GM21367 (cell line): ENCODE data around the gene IKZF1.

Experiments
- ATAC-seq: cut with Tn5 transposase; IDR thresholded peaks from one replicate; pipeline ENCODE4 v1.9.1; 2021; ENCODE audit not compliant: unreplicated experiment

Gene IKZF1

GRCh38 chr7:50307368-50308032, 3.0 kb downstream of the IKZF1 start:
- peak; percentile 28 for ATAC-seq

GRCh38 chr7:50308203-50308531, 3.7 kb downstream of the IKZF1 start:
- no peak for ATAC-seq

- no peak for ATAC-seq
Observed at GRCh38 chr7:50308532-50309385, 4.2 kb downstream of the IKZF1 start.

- ATAC-seq, result no peak
Observed at GRCh38 chr7:50309721-50310120, 5.2 kb downstream of the IKZF1 start.

GRCh38 chr7:50310361-50310760, 5.8 kb downstream of the IKZF1 start:
- ATAC-seq, result no peak

GRCh38 chr7:50310956-50311355, 6.4 kb downstream of the IKZF1 start:
- ATAC-seq, result no peak

GRCh38 chr7:50312250-50313162, 8.0 kb downstream of the IKZF1 start:
- ATAC-seq, result no peak

GRCh38 chr7:50314836-50315592, 10.5 kb downstream of the IKZF1 start:
- ATAC-seq, result no peak

GRCh38 chr7:50315739-50316671, 11.5 kb downstream of the IKZF1 start:
- no peak for ATAC-seq

- ATAC-seq, result peak; percentile 54
Observed at GRCh38 chr7:50317221-50317678, 12.7 kb downstream of the IKZF1 start.

GRCh38 chr7:50317697-50318669, 13.5 kb downstream of the IKZF1 start:
- no peak for ATAC-seq

- ATAC-seq, result no peak
Observed at GRCh38 chr7:50321487-50322067, 17.1 kb downstream of the IKZF1 start.

GRCh38 chr7:50324113-50324512, 19.6 kb downstream of the IKZF1 start:
- ATAC-seq, result no peak

GRCh38 chr7:50327443-50327842, 22.9 kb downstream of the IKZF1 start:
- ATAC-seq, result peak; percentile 26

GRCh38 chr7:50329775-50330174, 25.3 kb downstream of the IKZF1 start:
- ATAC-seq, result peak; percentile 28

GRCh38 chr7:50330254-50330653, 25.7 kb downstream of the IKZF1 start:
- ATAC-seq, result no peak

- ATAC-seq, result no peak
Observed at GRCh38 chr7:50330696-50331095, 26.2 kb downstream of the IKZF1 start.
